Tibial nerve (tissue), 4 donors: Measurements from ENCODE around the gene DENND2D. TPM values are rescaled to one million over a fixed set of nuclear protein-coding genes. Genes with fewer than 3 reads are reported as not detected.

Experiments used
- DNase-seq, 2 donors: peaks; one replicate each; pipeline ENCODE4 v3.0.0-alpha.2; 2019; ENCODE audit warnings: low spot score in 2 of 2
- H3K27ac ChIP-seq, 4 donors: fragments of 200-600 bp; sonication (generic) in 3 of 4; one replicate each; pipeline ENCODE4 v1.5.1; 2017 to 2019; ENCODE audit warnings: mild to moderate bottlenecking in 1 of 4
- H3K27me3 ChIP-seq, 2 donors: fragments of 200-600 bp; sonication (generic) in 1 of 2; one replicate each; pipeline versions ENCODE4 v1.5.1 to v1.6.0; 2017 to 2019
- H3K36me3 ChIP-seq, 3 donors: fragments of 200-600 bp; sonication (generic); one replicate each; pipeline ENCODE4 v1.5.1; 2018 to 2019
- H3K4me1 ChIP-seq, 4 donors: fragments of 200-600 bp; sonication (generic) in 3 of 4; one replicate each; pipeline ENCODE4 v1.5.1; 2017 to 2019
- H3K4me3 ChIP-seq, 4 donors: fragments of 200-600 bp; sonication (generic) in 3 of 4; one replicate each; pipeline ENCODE4 v1.5.1; 2017 to 2019; ENCODE audit warnings: mild to moderate bottlenecking in 1 of 4, moderate library complexity in 1 of 4
- H3K9me3 ChIP-seq, 4 donors: fragments of 200-600 bp; sonication (generic) in 3 of 4; one replicate each; pipeline ENCODE4 v1.5.1; 2017 to 2019
- CTCF ChIP-seq, 5 experiments: fragments of 200-600 bp in 3 of 5; fragments of 450-650 bp in 2 of 5; sonication (generic) in 3 of 5; IDR thresholded peaks; one replicate each; pipeline ENCODE4 v1.5.1; 2016 to 2019; ENCODE audit warnings: antibody characterized with exemption in 5 of 5, mild to moderate bottlenecking in 3 of 5, moderate library complexity in 2 of 5
- EP300 ChIP-seq, 2 donors: sonication (generic); formaldehyde crosslinking; IDR thresholded peaks; one replicate each; pipeline ENCODE4 v1.6.1; 2017; ENCODE audit warnings: antibody characterized with exemption in 2 of 2, mild to moderate bottlenecking in 1 of 2
- POLR2A ChIP-seq, 2 donors: fragments of 450-650 bp; IDR thresholded peaks; one replicate each; pipeline ENCODE4 v1.6.1; 2017; ENCODE audit warnings: antibody characterized with exemption in 2 of 2, mild to moderate bottlenecking in 2 of 2, moderate library complexity in 2 of 2
- WGBS, 2 donors: methylation state at CpG; one replicate each; pipeline ENCODE4 v1.1.5; 2018; 5-methylcytosine and 5-hydroxymethylcytosine counted together
- total RNA-seq, 4 donors: library from RNA; depleted of rRNA; stranded (reverse); fragments of >200 nt; gene quantifications; one replicate each; pipeline ENCODE4 v1.1.0, GENCODE V29; 2016

Gene DENND2D
- total RNA-seq, 4 donors from 2014 or later: 4.8 to 21.6 (median 8.2) TPM

- TF ChIP-seq CTCF (IDR thresholded peaks at IDR 0.05): no peak
- TF ChIP-seq EP300 (IDR thresholded peaks at IDR 0.05): no peak
- TF ChIP-seq POLR2A (IDR thresholded peaks at IDR 0.05): no peak
- Histone ChIP-seq H3K27ac (no peak overlapping the region), H3K36me3 (peaks cover 0 to 46% (median 0%) of the 10 kb centered on the region in 3 donors), H3K27me3 (no peaks in the 10 kb centered on the region), H3K4me1 (peaks cover 0 to 2% (median 0%) of the 10 kb centered on the region in 4 donors), H3K9me3 (no peaks in the 10 kb centered on the region), H3K4me3 (no peak overlapping the region)
- no peak for DNase-seq
- 28 to 39% methylated on average over 1 of the region's 1 CpG for WGBS, 2 donors
These were observed 38.5 kb downstream of the DENND2D start for GRCh38 chr1:111161843-111162487.

GRCh38 chr1:111157431-111157830, 43.0 kb downstream of the DENND2D start:
- 98 to 100% methylated on average over 2 of the region's 2 CpGs for WGBS, 2 donors
- no peak overlapping the region for H3K4me3 ChIP-seq
- peaks cover 0 to 4% (median 0%) of the 10 kb centered on the region in 4 donors for H3K4me1 ChIP-seq
- H3K27ac ChIP-seq: no peak overlapping the region
- no peak for TF ChIP-seq POLR2A (IDR thresholded peaks at IDR 0.05)
- TF ChIP-seq CTCF (IDR thresholded peaks at IDR 0.05): no peak
- no peak for TF ChIP-seq EP300 (IDR thresholded peaks at IDR 0.05)
- peaks cover 0 to 63% (median 0%) of the 10 kb centered on the region in 3 donors for H3K36me3 ChIP-seq
- H3K27me3 ChIP-seq: no peaks in the 10 kb centered on the region
- DNase-seq: no peak
- no peaks in the 10 kb centered on the region for H3K9me3 ChIP-seq

GRCh38 chr1:111154021-111154999, 46.1 kb downstream of the DENND2D start:
- peaks cover 0 to 70% (median 0%) of the 10 kb centered on the region in 3 donors for H3K36me3 ChIP-seq

GRCh38 chr1:111151838-111152237, 48.6 kb downstream of the DENND2D start:
- 53 to 60% methylated on average over 3 of the region's 3 CpGs for WGBS, 2 donors
- DNase-seq: no peak
- Histone ChIP-seq H3K27ac (no peak overlapping the region), H3K9me3 (no peaks in the 10 kb centered on the region), H3K36me3 (peaks cover 0 to 76% (median 0%) of the 10 kb centered on the region in 3 donors), H3K27me3 (no peaks in the 10 kb centered on the region), H3K4me3 (no peak overlapping the region), H3K4me1 (peaks cover 0 to 12% (median under 1%) of the 10 kb centered on the region in 4 donors)
- TF ChIP-seq EP300 (IDR thresholded peaks at IDR 0.05) (no peak), POLR2A (IDR thresholded peaks at IDR 0.05) (no peak), CTCF (IDR thresholded peaks at IDR 0.05) (no peak)

More at GRCh38 chr1:111154021-111154999, 46.1 kb downstream of the DENND2D start:
- no peak overlapping the region for H3K4me3 ChIP-seq
- TF ChIP-seq CTCF (IDR thresholded peaks at IDR 0.05) (no peak), EP300 (IDR thresholded peaks at IDR 0.05) (no peak), POLR2A (IDR thresholded peaks at IDR 0.05) (no peak)
- peaks cover 0 to 12% (median 2%) of the 10 kb centered on the region in 4 donors for H3K4me1 ChIP-seq
- whole genome bisulfite sequencing, 2 donors: 95 to 96% methylated on average over 5 of the region's 5 CpGs
- DNase-seq: no peak
- no peaks in the 10 kb centered on the region for H3K9me3 ChIP-seq
- no peaks in the 10 kb centered on the region for H3K27me3 ChIP-seq
- H3K27ac ChIP-seq: no peak overlapping the region
